GM23338 (cell line): Measurements from ENCODE around the gene SLC22A4. TPM values are rescaled to one million over a fixed set of nuclear protein-coding genes. Genes with fewer than 3 reads are reported as not detected.

Experiments
- ATAC-seq: fragments of 200-7000 bp; cut with Tn5 transposase; 3 replicates; pipeline ENCODE4 v1.9.1; 2020
- DNase-seq: peaks from one replicate; pipeline ENCODE4 v3.0.0-alpha.2; 2015; ENCODE audit warnings: low spot score
- H2AFZ ChIP-seq: fragments of 200-600 bp; sonication (generic); 2 replicates; pipeline ENCODE4 v1.8.0; 2016; ENCODE audit warnings: antibody characterized with exemption, mild to moderate bottlenecking, moderate library complexity
- H3F3A ChIP-seq: fragments of 200-600 bp; sonication (generic); replicated peaks from 2 replicates; pipeline ENCODE4 v1.8.0; 2017; ENCODE audit warnings: antibody characterized with exemption, mixed run types, low read depth
- H3K27ac ChIP-seq: fragments of 200-600 bp; sonication (generic); 2 replicates; pipeline ENCODE4 v1.6.1; 2016; ENCODE audit warnings: low read depth
- H3K27me3 ChIP-seq: fragments of 200-600 bp; sonication (generic); 2 replicates; pipeline ENCODE4 v1.8.0; 2016; ENCODE audit warnings: mild to moderate bottlenecking, mixed run types, moderate library complexity; ENCODE audit not compliant: insufficient read depth
- H3K36me3 ChIP-seq: fragments of 200-600 bp; sonication (generic); 2 replicates; pipeline ENCODE4 v1.8.0; 2016; ENCODE audit warnings: mild to moderate bottlenecking; ENCODE audit not compliant: insufficient read depth
- H3K4me1 ChIP-seq: fragments of 200-600 bp; sonication (generic); 2 replicates; pipeline ENCODE4 v1.8.0; 2016; ENCODE audit warnings: mild to moderate bottlenecking, moderate library complexity; ENCODE audit not compliant: insufficient read depth
- H3K4me2 ChIP-seq: fragments of 200-600 bp; sonication (generic); 2 replicates; pipeline ENCODE4 v1.7.1; 2017; ENCODE audit warnings: mixed run types
- H3K4me3 ChIP-seq: fragments of 200-600 bp; sonication (generic); 2 replicates; pipeline ENCODE4 v1.6.1; 2016; ENCODE audit warnings: mixed run types
- H3K79me2 ChIP-seq: fragments of 200-600 bp; sonication (generic); replicated peaks from 2 replicates; pipeline ENCODE4 v1.8.0; 2017; ENCODE audit warnings: mild to moderate bottlenecking; ENCODE audit not compliant: insufficient read depth
- H3K9me2 ChIP-seq: fragments of 200-600 bp; sonication (generic); 2 replicates; pipeline ENCODE4 v1.8.0; 2017; ENCODE audit not compliant: insufficient read depth
- H4K20me1 ChIP-seq: fragments of 200-600 bp; sonication (generic); replicated peaks from 2 replicates; pipeline ENCODE4 v1.8.0; 2017; ENCODE audit warnings: mild to moderate bottlenecking; ENCODE audit not compliant: insufficient read depth
- H3K27ac Mint-ChIP-seq: 2 replicates; pipeline ENCODE4 v1.8.0; 2020; ENCODE audit warnings: inconsistent platforms, mild to moderate bottlenecking, moderate library complexity, mixed read lengths
- H3K27me3 Mint-ChIP-seq: 3 replicates; pipeline ENCODE4 v1.8.0; 2022; ENCODE audit warnings: low read depth, mild to moderate bottlenecking, moderate library complexity, mixed read lengths, inconsistent platforms; ENCODE audit not compliant: insufficient read depth, poor library complexity
- H3K36me3 Mint-ChIP-seq: 3 replicates; pipeline ENCODE4 v1.8.0; 2021; ENCODE audit warnings: low read depth, mild to moderate bottlenecking, inconsistent platforms, moderate library complexity, mixed read lengths
- H3K4me1 Mint-ChIP-seq: 3 replicates; pipeline ENCODE4 v1.8.0; 2020; ENCODE audit warnings: mild to moderate bottlenecking, inconsistent platforms, mixed read lengths
- H3K4me3 Mint-ChIP-seq: 3 replicates; pipeline ENCODE4 v1.8.0; 2021; ENCODE audit warnings: moderate library complexity, mild to moderate bottlenecking, inconsistent platforms, mixed read lengths
- H3K9me3 Mint-ChIP-seq: 3 replicates; pipeline ENCODE4 v1.8.0; 2020; ENCODE audit warnings: moderate library complexity, mild to moderate bottlenecking, inconsistent platforms, mixed read lengths
- CREB1 ChIP-seq: fragments of 250-450 bp; sonication (Bioruptor Pico); IDR thresholded peaks from 2 replicates; pipeline ENCODE4 v1.5.0; 2020; ENCODE audit warnings: low read depth, mild to moderate bottlenecking, moderate library complexity
- ETS1 ChIP-seq: IDR thresholded peaks from 2 replicates; pipeline ENCODE4 v1.6.1; 2016; ENCODE audit warnings: antibody characterized with exemption
- EZH2 ChIP-seq: fragments of 200-600 bp; sonication (generic); IDR thresholded peaks from one replicate; pipeline ENCODE4 v1.8.0; 2017; ENCODE audit warnings: antibody characterized with exemption, mild to moderate bottlenecking, low read depth; ENCODE audit not compliant: unreplicated experiment
- EZH2phosphoT487 ChIP-seq: fragments of 200-600 bp; sonication (generic); IDR thresholded peaks from one replicate; pipeline ENCODE4 v1.8.1; 2018; ENCODE audit warnings: antibody characterized with exemption; ENCODE audit not compliant: unreplicated experiment
- JUNB ChIP-seq: IDR thresholded peaks from one replicate; pipeline ENCODE4 v1.6.1; 2016; ENCODE audit warnings: antibody characterized with exemption; ENCODE audit not compliant: unreplicated experiment
- NANOG ChIP-seq: IDR thresholded peaks from 2 replicates; pipeline ENCODE4 v1.6.1; 2016; ENCODE audit warnings: antibody characterized with exemption, borderline replicate concordance
- POLR2AphosphoS5 ChIP-seq: IDR thresholded peaks from 2 replicates; pipeline ENCODE4 v1.6.1; 2016; ENCODE audit warnings: antibody characterized with exemption, low read depth
- REST ChIP-seq: IDR thresholded peaks from one replicate; pipeline ENCODE4 v1.6.1; 2018; ENCODE audit warnings: antibody characterized with exemption; ENCODE audit not compliant: unreplicated experiment
- STAT1 ChIP-seq: IDR thresholded peaks from one replicate; pipeline ENCODE4 v1.6.1; 2016; ENCODE audit warnings: antibody characterized with exemption; ENCODE audit not compliant: unreplicated experiment
- ZNF114 ChIP-seq: fragments of 250-450 bp; sonication (Bioruptor Pico); IDR thresholded peaks from 2 replicates; pipeline ENCODE4 v1.5.0; 2020; ENCODE audit warnings: mild to moderate bottlenecking, moderate library complexity
- ZNF331 ChIP-seq: fragments of 250-450 bp; sonication (Bioruptor Pico); IDR thresholded peaks from 2 replicates; pipeline ENCODE4 v1.5.0; 2020; ENCODE audit warnings: low read depth, mild to moderate bottlenecking, moderate library complexity
- polyA plus RNA-seq: library from polyadenylated mRNA; unstranded; fragments of >200 nt; fragmentation: Nextera tagmentation; extraction: Ambion mirVana; gene quantifications from 2 replicates; pipeline ENCODE4 v1.2.1, GENCODE V29; 2016
- total RNA-seq: library from RNA; depleted of rRNA; stranded (reverse); fragments of >200 nt; shearing (Covaris generic); gene quantifications from 2 replicates; pipeline ENCODE4 v1.2.3, GENCODE V29; 2014

Gene SLC22A4
- total and polyA plus RNA-seq, 2 experiments from 2014 or later: 0.28 to 0.40 TPM

- Mint-ChIP-seq H3K9me3 (no peaks in the 10 kb centered on the region), H3K36me3 (no peaks in the 10 kb centered on the region), H3K27ac (no peak overlapping the region), H3K4me1 (no peaks in the 10 kb centered on the region; the same call in 2 of the 3 replicates), H3K4me3 (no peak overlapping the region), H3K27me3 (peaks cover 11% of the 10 kb centered on the region)
- H3K27ac ChIP-seq: no peak overlapping the region
- H3F3A ChIP-seq: no peaks in the 10 kb centered on the region
- no peaks in the 10 kb centered on the region for H3K9me2 ChIP-seq
- H3K27me3 ChIP-seq: peaks cover 10% of the 10 kb centered on the region
- no peaks in the 10 kb centered on the region for H3K36me3 ChIP-seq
- no peaks in the 10 kb centered on the region for H3K79me2 ChIP-seq
- ATAC-seq (no peak), DNase-seq (no peak)
- H2AFZ ChIP-seq: no peak overlapping the region
- no peaks in the 10 kb centered on the region for H4K20me1 ChIP-seq
- H3K4me1 ChIP-seq: no peaks in the 10 kb centered on the region
- TF ChIP-seq CREB1 (CRISPR knock-in tag): no peak
- no peak for TF ChIP-seq POLR2AphosphoS5
- TF ChIP-seq EZH2: no peak
- TF ChIP-seq EZH2phosphoT487: no peak
- no peak for TF ChIP-seq ZNF331 (CRISPR knock-in tag)
- no peak for TF ChIP-seq NANOG
- no peak for TF ChIP-seq JUNB
- TF ChIP-seq ZNF114: no peak
- TF ChIP-seq ETS1: no peak
- TF ChIP-seq STAT1: no peak
- no peak for TF ChIP-seq REST
- no peak overlapping the region for H3K4me2 ChIP-seq
- H3K4me3 ChIP-seq: no peak overlapping the region
Measured at GRCh38 chr5:132375957-132376356, 81.8 kb downstream of the SLC22A4 start.
